ENCODE data around the gene ADGRF1.
"Not testable (repeated sequence)": the region's sequence is repeated elsewhere in the genome, so short reads cannot be mapped to it uniquely, and the experiment has no call there.

Gene ADGRF1

DNA sequence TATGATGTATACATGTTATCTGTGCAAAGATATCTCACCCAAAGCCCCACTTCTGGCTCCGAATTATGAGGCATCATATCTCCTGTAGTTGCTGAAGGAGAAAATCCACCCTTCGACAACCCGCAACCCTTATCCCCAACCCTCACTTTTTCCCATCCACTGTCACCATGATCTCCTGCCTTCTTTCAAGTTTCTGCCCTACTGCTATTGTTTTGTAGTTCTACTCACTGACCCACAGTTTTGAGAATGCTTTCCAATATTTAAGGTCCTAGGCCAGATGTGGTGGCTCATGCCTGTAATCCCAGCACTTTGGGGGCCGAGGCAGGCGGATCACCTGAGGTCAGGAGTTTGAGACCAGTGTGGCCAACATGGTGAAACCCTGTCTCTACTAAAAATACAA, 22.2 kb downstream of the ADGRF1 start:
- no peak for DNase-seq

DNA sequence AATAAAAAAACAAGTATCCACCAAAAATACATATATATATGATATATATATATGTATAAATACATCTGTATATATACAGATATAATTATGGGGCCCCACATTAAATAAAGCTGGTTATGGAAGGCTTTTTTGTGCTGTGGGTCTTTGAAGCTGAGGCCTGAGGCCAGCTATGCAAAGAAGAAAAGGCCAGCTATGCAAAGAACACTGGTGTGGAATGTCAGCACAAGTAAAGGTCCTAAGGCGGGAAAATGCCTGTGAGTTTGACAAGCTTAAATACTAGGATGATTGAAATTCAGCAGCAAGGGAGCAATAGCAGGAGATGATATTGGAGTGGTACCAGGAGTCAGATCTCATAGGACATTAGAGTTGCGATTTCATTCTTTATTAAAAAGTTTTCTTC, 25.2 kb downstream of the ADGRF1 start:
- no peak for DNase-seq

DNA sequence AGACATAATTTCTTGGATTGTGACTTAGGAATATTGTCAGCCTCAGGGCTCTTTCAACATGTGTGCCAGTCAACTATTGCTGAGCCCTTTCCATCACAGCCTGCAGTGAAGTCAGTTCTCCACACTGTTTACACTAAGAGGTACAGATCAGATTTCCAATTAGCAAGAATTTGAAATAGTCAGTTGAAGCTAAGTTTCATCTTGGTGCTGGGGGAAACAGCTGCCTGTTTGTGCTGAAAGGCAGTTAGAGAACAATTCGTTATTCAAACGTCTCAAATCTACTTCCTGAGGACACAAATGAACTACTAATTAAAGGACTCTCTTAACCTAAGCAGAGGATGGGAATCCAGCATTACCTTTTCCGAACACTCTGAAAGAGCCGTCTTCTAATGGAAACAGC, 25.9 kb downstream of the ADGRF1 start:
- no peak for DNase-seq

GRCh38 chr6:47014401-47014800, 27.7 kb downstream of the ADGRF1 start:
- DNase-seq: no peak

DNA sequence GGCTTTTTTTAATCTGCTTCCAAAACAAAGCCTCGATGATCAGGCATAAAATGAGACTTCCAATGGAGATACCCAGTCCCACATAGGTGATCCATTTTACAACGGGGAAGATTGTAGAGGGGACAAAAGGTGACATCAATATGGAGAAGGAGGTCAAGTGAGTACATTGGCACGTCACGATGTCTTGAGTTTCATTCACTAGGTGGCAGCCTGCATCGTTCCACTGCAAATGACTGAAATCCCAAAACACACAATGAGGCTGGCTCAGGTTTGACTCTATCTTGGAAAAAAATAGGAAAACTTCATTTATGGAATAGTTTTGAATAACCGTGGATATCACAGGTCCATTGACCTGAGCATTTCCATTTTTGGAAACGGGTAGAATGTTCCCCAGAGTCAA, 32.5 kb downstream of the ADGRF1 start:
- no peak for DNase-seq

DNA sequence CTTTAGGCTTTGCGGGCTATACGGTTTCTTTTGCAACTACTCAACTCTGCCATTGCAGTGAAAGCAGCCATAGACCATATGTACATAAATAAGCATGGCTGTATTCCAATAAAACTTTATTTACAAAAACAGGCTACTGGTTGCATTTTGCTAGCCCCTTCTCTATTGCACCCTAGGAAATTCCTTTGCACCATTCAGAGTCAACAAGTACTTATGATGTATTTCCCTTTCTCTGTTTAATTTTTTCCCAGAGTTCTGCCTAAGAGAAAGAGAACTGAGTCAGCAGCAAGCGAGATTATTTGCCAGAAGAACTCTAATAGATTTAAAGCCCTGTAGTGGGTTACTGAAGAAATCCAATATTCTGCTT, 33.8 kb downstream of the ADGRF1 start:
- DNase-seq: no peak

DNA sequence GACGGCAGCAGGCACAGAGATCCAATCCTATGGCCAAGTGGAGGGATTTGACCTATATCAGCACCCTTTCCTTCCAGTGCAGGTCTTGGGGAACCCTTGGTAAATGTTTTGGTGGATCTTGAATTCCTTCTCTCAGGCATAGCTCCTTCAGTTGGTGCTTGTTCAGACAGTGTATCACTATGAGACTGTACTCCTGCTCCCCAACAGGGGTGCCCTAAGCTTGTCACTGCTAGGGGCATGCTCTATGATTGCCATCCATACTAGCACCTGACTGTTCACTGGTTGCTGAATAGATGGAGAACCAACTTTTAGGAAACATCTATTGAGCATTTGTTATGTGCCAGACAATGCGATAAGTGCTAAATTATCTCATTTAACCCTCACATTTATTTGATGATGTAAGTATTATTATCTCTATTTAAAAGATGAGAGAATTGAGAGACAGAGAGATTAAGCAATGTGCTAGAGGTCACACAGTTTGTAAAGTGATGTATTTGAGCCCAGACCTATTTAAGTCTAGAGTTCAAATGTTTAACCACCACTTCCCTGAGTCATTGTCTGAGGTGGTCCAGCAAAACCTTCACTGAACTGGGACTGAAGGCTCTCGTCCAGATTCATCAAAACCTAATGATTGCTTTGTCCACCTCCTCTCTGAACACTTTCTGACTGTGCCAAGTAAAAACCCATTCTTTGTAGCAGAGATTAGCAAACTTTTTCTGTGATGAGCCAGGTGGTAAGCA, 34.3 kb downstream of the ADGRF1 start:
- DNase-seq: no peak

- DNase-seq: no peak
Measured at GRCh38 chr6:47005486-47005885, 36.6 kb downstream of the ADGRF1 start.

DNA sequence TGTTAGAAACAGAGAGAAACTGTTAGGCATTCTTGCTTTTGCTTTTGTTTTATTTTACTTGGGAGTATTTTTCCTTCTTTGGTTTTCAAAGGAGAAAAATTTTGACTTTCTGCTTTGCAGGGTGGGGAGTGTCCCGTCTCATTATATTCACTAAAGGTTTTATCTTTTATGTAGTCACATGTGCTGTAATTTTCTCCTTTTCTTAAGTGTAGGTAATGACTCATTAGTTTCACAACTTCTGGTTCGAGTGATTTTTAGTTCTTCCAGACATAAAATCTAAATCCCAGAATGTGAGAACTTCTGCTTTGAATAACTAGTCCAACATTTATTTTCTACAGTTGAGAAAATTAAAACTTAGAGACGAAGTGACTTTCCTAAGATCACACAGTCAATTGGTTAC, 37.7 kb downstream of the ADGRF1 start:
- DNase-seq: no peak

- DNase-seq: no peak
Measured at GRCh38 chr6:47000842-47001241, 41.3 kb downstream of the ADGRF1 start.

GRCh38 chr6:46998436-46999017, 43.6 kb downstream of the ADGRF1 start:
- DNase-seq: no peak

GRCh38 chr6:46997646-46998045, 44.5 kb downstream of the ADGRF1 start:
- no peak for DNase-seq

DNA sequence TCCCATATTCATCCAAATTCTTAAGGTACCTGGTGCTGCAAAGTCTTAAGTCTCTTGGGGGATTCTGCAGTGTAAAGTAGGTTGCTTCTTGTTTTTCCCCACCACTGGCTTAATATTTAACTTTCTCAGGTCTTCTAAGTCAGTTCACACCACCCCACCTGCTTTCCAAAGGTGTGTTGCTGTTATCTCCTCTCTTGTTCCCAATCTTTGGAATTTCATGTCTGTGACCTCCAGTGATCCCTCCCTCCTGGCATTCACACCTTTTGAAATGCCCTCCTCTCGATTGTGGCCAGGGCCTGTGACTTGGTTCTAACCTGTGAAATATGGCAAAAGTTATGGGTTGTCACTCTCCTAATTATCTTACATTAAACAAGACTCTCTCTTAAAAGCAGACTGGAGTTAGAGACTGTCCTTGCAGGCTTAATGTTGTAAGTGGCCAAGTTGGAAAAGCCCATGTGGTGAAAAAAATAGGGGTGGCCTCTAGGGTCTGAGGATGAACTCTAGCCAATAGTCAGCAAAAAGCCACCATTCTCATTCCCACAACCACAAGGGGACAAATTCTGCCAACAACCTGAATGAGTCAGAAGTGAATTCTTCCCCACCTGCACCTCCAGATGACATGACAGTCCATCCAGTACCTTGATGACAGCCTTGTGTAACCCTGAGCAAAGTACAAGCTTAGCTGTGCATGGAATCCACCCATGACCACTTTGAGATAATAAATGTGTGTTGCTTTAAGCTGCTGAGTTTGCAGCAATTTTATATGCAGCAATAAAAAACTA, 45.1 kb downstream of the ADGRF1 start:
- DNase-seq: no peak

GRCh38 chr6:46994933-46995332, 47.2 kb downstream of the ADGRF1 start:
- DNase-seq: no peak

DNA sequence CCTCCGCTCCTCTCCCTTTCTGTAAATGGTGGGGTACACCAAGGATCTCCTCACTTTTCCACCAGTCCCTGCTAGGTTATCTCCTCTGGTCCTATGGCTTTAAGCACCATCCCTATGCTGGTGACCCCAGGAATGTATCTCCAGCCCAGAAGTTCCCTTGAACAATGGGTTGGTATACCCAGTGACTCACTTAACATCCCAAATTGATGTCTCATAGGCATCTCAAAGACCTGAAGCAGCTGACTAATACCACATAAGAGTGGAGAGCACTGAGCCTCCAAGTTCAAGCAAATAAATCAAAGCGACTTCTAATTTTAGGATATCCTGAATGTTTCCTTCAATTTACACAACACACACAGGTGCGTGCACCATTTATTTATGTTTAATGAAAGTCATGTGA, 48.3 kb downstream of the ADGRF1 start:
- peak; percentile 15 for DNase-seq

DNA sequence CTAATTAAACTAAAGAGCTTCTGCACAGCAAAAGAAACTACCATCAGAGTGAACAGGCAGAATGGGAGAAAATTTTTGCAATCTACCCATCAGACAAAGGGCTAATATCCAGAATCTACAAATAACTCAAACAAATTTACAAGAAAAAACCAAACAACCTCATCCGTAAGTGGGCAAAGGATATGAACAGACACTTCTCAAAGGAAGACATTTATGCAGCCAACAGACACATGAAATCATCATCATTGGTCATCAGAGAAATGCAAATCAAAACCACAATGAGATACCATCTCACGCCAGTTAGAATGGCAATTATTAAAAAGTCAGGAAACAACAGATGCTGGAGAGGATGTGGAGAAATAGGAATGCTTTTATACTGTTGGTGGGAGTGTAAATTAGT, 49.7 kb downstream of the ADGRF1 start:
- not testable (repeated sequence) for DNase-seq

DNA sequence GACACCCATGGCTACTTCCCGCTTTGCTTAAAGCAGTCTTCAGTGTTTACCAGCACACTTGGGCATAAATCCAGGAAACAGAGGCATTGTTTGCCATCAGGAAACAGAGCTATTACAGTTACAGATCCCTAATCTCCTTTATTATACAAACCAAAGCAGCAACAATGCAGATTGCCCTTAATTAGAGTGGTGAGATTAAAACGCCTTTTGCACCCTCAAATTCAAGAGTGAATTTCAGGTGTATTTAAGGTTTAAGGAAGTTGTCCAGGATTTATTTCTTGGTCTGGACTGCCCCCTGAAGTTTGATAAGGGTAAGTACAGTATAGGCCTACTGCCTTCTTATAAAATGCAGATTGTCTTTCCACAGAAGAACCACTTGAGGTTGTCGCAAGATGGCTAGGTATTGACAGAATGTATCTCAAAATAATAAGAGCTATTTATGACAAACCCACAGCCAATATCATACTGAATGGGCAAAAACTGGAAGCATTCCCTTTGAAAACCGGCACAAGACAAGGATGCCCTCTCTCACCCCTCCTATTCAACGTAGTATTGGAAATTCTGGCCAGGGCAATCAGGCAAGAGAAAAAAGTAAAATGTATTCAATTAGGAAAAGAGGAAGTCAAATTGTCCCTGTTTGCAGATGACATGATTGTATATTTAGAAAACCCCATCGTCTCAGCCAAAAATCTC, 51.2 kb downstream of the ADGRF1 start:
- not testable (repeated sequence) for DNase-seq

DNA sequence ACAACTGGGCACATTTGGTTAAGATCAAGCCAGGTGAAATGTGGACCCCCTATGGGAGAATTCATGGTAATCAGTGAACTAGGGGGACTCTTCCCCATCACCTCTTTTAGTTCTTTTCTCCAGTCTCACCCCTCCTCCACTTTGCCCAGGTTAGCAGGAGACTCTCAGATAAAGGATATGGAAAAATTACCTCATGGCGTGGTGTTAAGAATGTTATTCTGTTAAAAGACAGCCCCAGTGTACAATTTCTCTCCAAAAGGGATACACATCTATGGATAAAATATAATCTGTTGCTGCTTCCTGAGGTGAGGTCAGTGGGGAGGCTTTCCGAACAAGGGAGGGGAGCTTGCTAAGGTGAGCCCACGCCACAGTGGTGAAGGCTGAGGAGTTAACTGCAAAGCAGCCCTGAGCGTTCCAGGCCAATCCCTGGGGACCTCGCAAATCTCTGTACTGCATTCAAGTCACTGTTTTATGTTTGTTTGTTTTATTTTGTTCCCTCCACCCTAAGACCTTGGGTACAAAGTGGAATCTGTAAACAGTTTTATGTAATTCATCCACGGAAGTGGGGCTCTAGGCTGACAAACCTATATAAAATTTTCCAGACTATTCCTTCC, 52.0 kb downstream of the ADGRF1 start:
- DNase-seq: no peak

DNA sequence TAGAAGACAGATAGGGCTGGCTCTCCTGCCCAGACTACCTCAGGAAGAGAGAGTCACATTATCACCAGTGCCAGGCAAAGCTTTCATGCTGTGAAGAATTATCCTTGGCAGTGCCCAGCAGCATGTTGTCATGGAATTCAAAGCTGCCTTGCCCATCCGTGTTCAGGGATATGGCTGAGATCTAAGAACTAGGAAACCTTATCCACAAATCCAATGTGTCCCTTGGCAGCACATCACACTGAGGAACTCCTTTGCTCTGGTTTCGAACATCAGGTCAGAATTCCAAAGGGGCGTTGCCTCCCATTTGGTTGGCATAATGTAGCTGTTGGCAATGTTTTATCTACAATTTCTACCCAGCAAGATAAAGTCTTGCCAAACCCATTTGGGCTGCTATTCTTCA, 52.7 kb downstream of the ADGRF1 start:
- DNase-seq: no peak

DNA sequence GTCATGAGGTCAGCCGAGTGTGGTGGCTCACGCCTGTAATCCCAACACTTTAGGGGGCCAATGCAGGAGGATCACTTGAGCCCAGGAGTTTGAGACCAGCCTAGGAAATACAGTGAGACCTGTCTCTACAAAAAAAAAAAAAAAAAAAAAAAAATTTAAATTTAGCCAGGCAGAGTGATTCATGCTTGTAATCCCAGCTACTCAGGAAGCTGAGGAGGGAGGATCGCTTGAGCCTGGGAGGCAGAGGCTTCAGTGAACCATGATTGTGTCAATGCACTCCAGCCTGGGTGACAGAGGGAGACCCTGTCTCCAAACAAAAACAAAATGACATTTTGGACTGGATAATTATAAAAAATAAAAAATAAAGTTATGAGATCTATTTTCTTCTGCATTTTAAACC, 56.2 kb downstream of the ADGRF1 start:
- DNase-seq: no peak

GRCh38 chr6:46983007-46983411, 59.1 kb downstream of the ADGRF1 start:
- DNase-seq: no peak

- no peak for DNase-seq
Measured at GRCh38 chr6:46979206-46979605, 62.9 kb downstream of the ADGRF1 start.

GRCh38 chr6:46974786-46975185, 67.3 kb downstream of the ADGRF1 start:
- no peak for DNase-seq

All from amniotic stem cell (primary cell).